Small intestine (tissue), 7 donors: ENCODE measurements around the gene LARP4. TPM values are rescaled to one million over a fixed set of nuclear protein-coding genes. Genes with fewer than 3 reads are reported as not detected.

Experiments
- DNase-seq, 2 donors: peaks; one replicate each; pipeline versions ENCODE4 v3.0.0 to v3.0.0-alpha.2; 2013
- FAIRE-seq: peaks from 2 replicates; lab custom pipeline; 2012; peaks lifted over from hg19 to GRCh38; lab: Jason Lieb, UNC
- H3K27ac ChIP-seq, 3 donors: one replicate each; pipeline ENCODE4 v1.5.1; 2013; ENCODE audit warnings: low read length in 2 of 3, mild to moderate bottlenecking in 2 of 3, control low read depth in 1 of 3, inconsistent platforms in 1 of 3, low read depth in 1 of 3, moderate library complexity in 1 of 3
- H3K27me3 ChIP-seq, 3 donors: one replicate each; pipeline ENCODE4 v1.6.1; 2013; ENCODE audit warnings: low read length in 3 of 3, inconsistent platforms in 1 of 3; ENCODE audit not compliant: control insufficient read depth in 3 of 3, insufficient read depth in 3 of 3
- H3K36me3 ChIP-seq, 3 donors: one replicate each; pipeline ENCODE4 v1.6.1; 2013; ENCODE audit warnings: low read length in 3 of 3, inconsistent platforms in 1 of 3, low read depth in 1 of 3, mild to moderate bottlenecking in 1 of 3, moderate library complexity in 1 of 3; ENCODE audit not compliant: control insufficient read depth in 3 of 3, insufficient read depth in 2 of 3
- H3K4me1 ChIP-seq, 3 donors: one replicate each; pipeline ENCODE4 v1.6.1; 2013; ENCODE audit warnings: low read length in 2 of 3, inconsistent platforms in 1 of 3, low read depth in 1 of 3, mild to moderate bottlenecking in 1 of 3, moderate library complexity in 1 of 3; ENCODE audit not compliant: control insufficient read depth in 3 of 3, insufficient read depth in 2 of 3
- H3K4me3 ChIP-seq, 3 donors: one replicate each; pipeline ENCODE4 v1.5.1; 2013; ENCODE audit warnings: low read length in 3 of 3, control low read depth in 1 of 3, inconsistent platforms in 1 of 3, low read depth in 1 of 3, mild to moderate bottlenecking in 1 of 3, moderate library complexity in 1 of 3
- H3K9me3 ChIP-seq, 2 donors: one replicate each; pipeline ENCODE4 v1.6.1; 2013; ENCODE audit warnings: low read depth in 1 of 2, low read length in 1 of 2; ENCODE audit not compliant: control insufficient read depth in 2 of 2, insufficient read depth in 1 of 2
- WGBS, 3 donors: extraction: QIAGEN DNeasy Blood & Tissue Kit; methylation state at CpG; one replicate each; pipeline ENCODE4 v1.1.7; 2013; 5-methylcytosine and 5-hydroxymethylcytosine counted together
- polyA plus RNA-seq, 4 donors: library from polyadenylated mRNA; stranded (reverse) in 3 of 4; unstranded in 1 of 4; fragments of 200-250 nt in 3 of 4; fragments of 120-200 nt in 1 of 4; gene quantifications; one replicate each; pipeline versions ENCODE4 v1.2.1 to v1.2.3, GENCODE V29; 2013
- donor health status: healthy with polysubstance abuse.
- donor health status: control.
- donor health status: control.
- donor health status: Bipolar disorder and iron deficiency.
- donor health status: healthy.

LARP4 gene
- polyA plus RNA-seq, 4 donors = 6.8 to 29.2 (median 12.6) TPM

- no peak overlapping the region for H3K27ac ChIP-seq
Measured at GRCh38 chr12:50527359-50527726, 126.7 kb downstream of the LARP4 start.

GRCh38 chr12:50528800-50529199 is 128.1 kb downstream of the LARP4 start:
- no peaks in the 10 kb centered on the region for H3K9me3 ChIP-seq
- no peaks in the 10 kb centered on the region for H3K27me3 ChIP-seq
- peaks cover 0 to 12% (median 0%) of the 10 kb centered on the region in 3 donors for H3K36me3 ChIP-seq
- WGBS, 3 donors = 87 to 100% (median 90%) methylated on average over 1 of the region's 1 CpG
- H3K27ac ChIP-seq = no peak overlapping the region
- H3K4me3 ChIP-seq = no peak overlapping the region
- DNase-seq (no peak), FAIRE-seq (no peak)
- peaks cover 3 to 33% (median 13%) of the 10 kb centered on the region in 3 donors for H3K4me1 ChIP-seq

More at GRCh38 chr12:50527359-50527726, 126.7 kb downstream of the LARP4 start:
- Histone ChIP-seq H3K4me1 (peaks cover 0 to 21% (median 7%) of the 10 kb centered on the region in 3 donors), H3K27me3 (no peaks in the 10 kb centered on the region), H3K36me3 (peaks cover 0 to 9% (median 0%) of the 10 kb centered on the region in 3 donors), H3K4me3 (no peak overlapping the region), H3K9me3 (no peaks in the 10 kb centered on the region)
- FAIRE-seq (no peak), DNase-seq (peak in 1 of 2 donors; percentile 8)
- 82 to 92% (median 84%) methylated on average over 5 of the region's 5 CpGs for WGBS, 3 donors

DNA sequence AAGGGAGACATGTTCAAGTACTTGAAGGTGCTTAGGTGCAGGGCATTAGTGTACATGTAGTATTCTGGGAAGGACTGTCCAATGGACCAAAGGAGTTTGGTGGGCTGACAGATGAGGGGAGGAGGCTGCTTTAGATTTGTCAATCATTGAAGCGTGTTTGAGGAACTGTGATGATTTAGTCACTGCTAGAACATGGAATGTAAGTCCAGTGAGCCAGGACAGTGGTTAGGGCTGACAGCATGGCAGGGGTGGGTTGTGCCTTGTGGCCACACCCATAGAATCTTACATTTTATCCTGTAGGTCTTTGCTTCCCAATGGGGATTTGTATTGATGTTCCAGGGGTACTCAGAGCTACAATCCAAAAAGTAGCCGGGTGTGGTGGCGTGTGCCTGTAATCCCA is 128.7 kb downstream of the LARP4 start:
- WGBS, 3 donors = 92 to 98% (median 92%) methylated on average over 3 of the region's 3 CpGs
- peaks cover 0 to 11% (median 0%) of the 10 kb centered on the region in 3 donors for H3K36me3 ChIP-seq
- H3K27ac ChIP-seq = no peak overlapping the region
- no peak overlapping the region for H3K4me3 ChIP-seq
- no peaks in the 10 kb centered on the region for H3K27me3 ChIP-seq
- FAIRE-seq (no peak), DNase-seq (no peak)
- peaks cover 3 to 33% (median 13%) of the 10 kb centered on the region in 3 donors for H3K4me1 ChIP-seq
- no peaks in the 10 kb centered on the region for H3K9me3 ChIP-seq

Other genes with a start within 250 kb of the LARP4 start
- gene CERS5, start 233.5 kb upstream of the LARP4 start, polyA plus RNA-seq = 10 to 100 TPM; 10.1 to 29.2 (median 18.9) TPM
- gene LIMA1, start 117.4 kb upstream of the LARP4 start, polyA plus RNA-seq = 100 to 1,000 TPM in 3 of 4 donors, 10 to 100 TPM in 1; 89.7 to 219 (median 114) TPM
- gene FAM186A, start 4.3 kb upstream of the LARP4 start, polyA plus RNA-seq = under 1 TPM in 1 of 4 donors, not detected in 3; 0.34 TPM
- 10 to 100 TPM in 1 of 4 donors, 1 to 10 TPM in 3; 6.3 to 18.1 (median 6.9) TPM for gene DIP2B, start 104.1 kb downstream of the LARP4 start, polyA plus RNA-seq